GM13976 (cell line): ENCODE measurements around the gene RPUSD1.

Experiments
- DNase-seq: peaks from one replicate; pipeline ENCODE4 v3.0.0; 2012; ENCODE audit warnings: low spot score
- CTCF ChIP-seq: IDR thresholded peaks from 2 replicates; pipeline ENCODE4 v1.5.1; 2012; ENCODE audit warnings: borderline replicate concordance, mild to moderate bottlenecking; ENCODE audit not compliant: insufficient read depth; ENCODE audit errors: extremely low read depth, missing control alignments, control extremely low read depth
- in situ Hi-C: fragments of 300-500 bp; cut with MboI; formaldehyde crosslinking; loops from one replicate; pipeline ENCODE4 v1.12.0; 2022; ENCODE audit warnings: low sequenced_read_pairs, mixed read lengths, inconsistent platforms; ENCODE audit not compliant: unreplicated experiment

The RPUSD1 gene

DNA sequence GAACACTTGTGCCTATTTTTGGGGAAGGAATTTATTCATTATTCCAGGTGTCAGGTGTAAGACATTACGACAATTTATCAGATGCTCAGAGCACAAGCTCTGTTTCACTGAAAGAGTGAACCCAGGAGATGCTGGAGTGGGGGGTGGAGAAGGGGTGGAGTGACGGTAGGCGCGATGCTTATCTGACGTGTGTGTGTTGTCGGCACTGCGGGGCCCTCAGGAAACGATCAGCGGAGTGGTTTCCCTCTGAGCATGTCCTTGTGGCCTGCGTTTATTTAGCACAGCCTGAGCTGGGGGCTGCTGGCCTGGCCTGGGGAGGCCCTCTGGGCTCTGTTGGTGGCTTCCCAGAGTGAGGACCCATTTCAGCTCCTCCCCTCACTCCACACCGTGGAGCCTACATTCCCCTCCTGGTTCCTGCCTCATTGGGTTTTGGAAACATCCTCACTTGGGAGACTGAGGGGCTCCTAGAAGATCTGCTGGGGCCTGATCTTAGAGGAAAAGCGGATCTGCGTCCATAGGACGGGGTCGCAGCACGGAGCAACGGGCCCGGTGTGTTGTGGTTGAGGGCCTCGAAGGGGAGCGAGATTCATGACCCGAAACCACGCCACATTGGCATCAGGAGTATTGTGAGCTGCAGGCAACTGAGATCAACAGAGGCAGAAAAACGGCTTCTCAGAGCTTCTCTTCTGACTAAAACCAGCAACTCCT lies 31.3 kb upstream of the RPUSD1 start:
- no peak for TF ChIP-seq CTCF
- DNase-seq = no peak
- in situ Hi-C loops = no loop called here

- in situ Hi-C loops = no loop called here
- no peak for TF ChIP-seq CTCF
- no peak for DNase-seq
Measured at GRCh38 chr16:818592-818991, 30.4 kb upstream of the RPUSD1 start.

DNA sequence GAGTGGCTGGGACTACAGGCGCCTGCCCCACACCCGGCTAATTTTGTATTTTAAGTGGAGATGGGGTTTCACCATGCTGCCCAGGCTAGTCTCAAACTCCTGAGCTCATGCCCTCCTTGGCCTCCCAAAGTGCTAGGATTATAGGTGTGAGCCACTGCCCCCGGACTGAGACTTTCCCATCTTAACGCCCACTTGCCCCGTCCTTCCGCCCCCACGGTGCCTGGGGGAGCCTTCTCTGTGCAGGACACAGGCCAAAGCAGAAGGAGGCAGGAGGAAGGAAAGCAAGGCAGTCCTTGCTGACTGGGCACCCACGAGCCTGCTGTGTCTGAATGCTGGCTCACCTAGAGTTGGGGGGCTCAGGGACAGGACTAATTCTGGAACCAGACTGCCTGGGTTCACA lies 30.0 kb upstream of the RPUSD1 start:
- TF ChIP-seq CTCF = no peak
- DNase-seq = no peak
- in situ Hi-C loops = no loop called here

DNA sequence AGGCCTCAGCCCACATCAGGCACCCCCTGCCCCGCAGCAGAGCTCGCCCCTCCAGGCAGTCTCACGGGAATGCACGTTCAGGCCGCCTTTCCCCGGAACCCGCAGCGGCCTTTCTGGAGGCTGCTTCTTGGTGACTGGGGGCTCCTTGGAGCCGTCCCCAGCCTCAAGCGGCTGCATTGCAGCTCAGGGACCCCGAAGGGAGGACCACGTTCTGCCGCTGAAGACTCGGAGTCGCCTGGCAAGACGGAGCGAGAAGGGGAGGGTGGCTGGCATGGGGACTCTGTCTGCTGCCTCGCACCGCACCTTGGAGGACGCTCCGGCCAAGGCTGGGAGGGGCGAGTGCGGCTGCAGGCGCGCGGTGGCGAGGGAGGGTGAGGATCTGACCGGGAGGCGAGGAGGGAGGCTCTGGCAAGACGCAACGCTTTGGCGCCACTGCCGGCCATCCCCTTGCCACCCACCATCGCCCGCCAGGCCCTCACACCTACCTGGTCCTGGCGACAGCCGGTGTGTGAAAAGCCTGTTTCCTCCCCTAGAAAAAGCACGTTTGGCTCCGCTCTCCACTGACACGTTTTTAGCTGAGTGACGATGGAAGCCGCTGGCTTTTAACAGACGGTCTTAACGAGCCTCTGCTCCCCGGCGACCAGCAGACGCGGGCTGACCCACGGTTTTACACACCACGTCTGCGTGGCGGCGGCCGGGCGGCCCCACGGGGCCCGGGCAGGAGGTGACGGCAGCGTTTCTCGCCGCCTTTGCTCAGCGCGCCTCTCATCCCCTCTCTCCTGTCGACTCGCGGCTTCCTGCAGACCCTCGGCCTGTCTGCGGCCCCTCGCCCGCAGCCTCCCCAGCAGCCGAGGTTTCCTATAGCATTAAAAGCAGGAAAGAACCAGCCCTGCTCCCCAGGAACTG lies 29.1 kb upstream of the RPUSD1 start:
- TF ChIP-seq CTCF = no peak
- DNase-seq = no peak
- in situ Hi-C loops = no loop called here

- no peak for TF ChIP-seq CTCF
- DNase-seq = no peak
- in situ Hi-C loops = no loop called here
Measured at GRCh38 chr16:815861-816260, 27.7 kb upstream of the RPUSD1 start.

GRCh38 chr16:814974-815373 lies 26.8 kb upstream of the RPUSD1 start:
- DNase-seq = no peak
- in situ Hi-C loops = no loop called here
- no peak for TF ChIP-seq CTCF
